Neutrophil (primary cell): Measurements from ENCODE around the gene TGFB1.
A peak's percentile ranks its signal among the peaks of the same experiment; 100 is the strongest.

ENCODE experiments used
- H3K27ac ChIP-seq: fragments of 200-600 bp; sonication (generic); 2 replicates; pipeline ENCODE4 v1.5.1; 2016; ENCODE audit warnings: mild to moderate bottlenecking, moderate library complexity
- H3K27me3 ChIP-seq: fragments of 200-600 bp; sonication (generic); 2 replicates; pipeline ENCODE4 v1.6.0; 2016; ENCODE audit warnings: mild to moderate bottlenecking
- H3K36me3 ChIP-seq: fragments of 200-600 bp; sonication (generic); 2 replicates; pipeline ENCODE4 v1.5.1; 2017
- H3K4me1 ChIP-seq, 2 experiments: fragments of 200-600 bp in 1 of 2; sonication (generic) in 1 of 2; 1 replicate in 1 of 2; 2 replicates in 1 of 2; pipeline versions ENCODE4 v1.5.1 to v1.6.1; 2013 to 2016; ENCODE audit warnings: low read depth in 1 of 2, low read length in 1 of 2, mild to moderate bottlenecking in 1 of 2, moderate library complexity in 1 of 2; ENCODE audit not compliant: control insufficient read depth in 1 of 2, insufficient read depth in 1 of 2
- H3K4me3 ChIP-seq, 2 experiments: fragments of 200-600 bp in 1 of 2; sonication (generic) in 1 of 2; 1 replicate in 1 of 2; 2 replicates in 1 of 2; pipeline ENCODE4 v1.5.1; 2013 to 2016; ENCODE audit warnings: low read depth in 1 of 2, low read length in 1 of 2, mild to moderate bottlenecking in 1 of 2, moderate library complexity in 1 of 2
- H3K9me3 ChIP-seq: fragments of 200-600 bp; sonication (generic); 2 replicates; pipeline ENCODE4 v1.5.1; 2016
- TF ChIP-seq, protein P1 (sequence below): fragments of 200-600 bp; sonication (generic); IDR thresholded peaks from 2 replicates; pipeline ENCODE4 v1.5.1; 2016; ENCODE audit warnings: antibody characterized with exemption

Gene TGFB1

DNA sequence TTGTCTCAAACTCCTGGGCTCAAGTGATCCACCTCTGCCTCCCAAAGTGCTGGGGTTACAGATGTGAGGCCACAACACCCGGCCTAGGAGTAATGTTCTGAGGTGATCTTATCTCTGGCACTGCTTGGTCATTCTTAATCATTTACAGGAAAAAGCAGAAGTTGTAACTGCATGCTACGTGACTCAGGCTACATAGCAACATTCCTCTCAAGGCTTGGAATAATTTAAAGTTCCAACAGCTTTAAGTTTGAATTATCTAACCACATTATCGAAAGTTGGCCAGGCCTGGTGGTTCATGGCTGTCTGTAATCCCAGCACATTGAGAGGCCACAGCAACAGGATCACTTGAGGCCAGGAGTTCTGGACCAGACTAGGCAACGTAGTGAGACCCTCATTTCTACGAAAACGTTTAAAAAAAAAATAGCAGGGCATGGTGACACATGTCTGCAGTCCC, 14.2 kb upstream of the TGFB1 start:
- peak overlapping the region; percentile 38 to 43 for H3K4me3 ChIP-seq
- H3K36me3 ChIP-seq = no peaks in the 10 kb centered on the region
- H3K27ac ChIP-seq = peak overlapping the region; percentile 100
- TF ChIP-seq, protein P1, sequence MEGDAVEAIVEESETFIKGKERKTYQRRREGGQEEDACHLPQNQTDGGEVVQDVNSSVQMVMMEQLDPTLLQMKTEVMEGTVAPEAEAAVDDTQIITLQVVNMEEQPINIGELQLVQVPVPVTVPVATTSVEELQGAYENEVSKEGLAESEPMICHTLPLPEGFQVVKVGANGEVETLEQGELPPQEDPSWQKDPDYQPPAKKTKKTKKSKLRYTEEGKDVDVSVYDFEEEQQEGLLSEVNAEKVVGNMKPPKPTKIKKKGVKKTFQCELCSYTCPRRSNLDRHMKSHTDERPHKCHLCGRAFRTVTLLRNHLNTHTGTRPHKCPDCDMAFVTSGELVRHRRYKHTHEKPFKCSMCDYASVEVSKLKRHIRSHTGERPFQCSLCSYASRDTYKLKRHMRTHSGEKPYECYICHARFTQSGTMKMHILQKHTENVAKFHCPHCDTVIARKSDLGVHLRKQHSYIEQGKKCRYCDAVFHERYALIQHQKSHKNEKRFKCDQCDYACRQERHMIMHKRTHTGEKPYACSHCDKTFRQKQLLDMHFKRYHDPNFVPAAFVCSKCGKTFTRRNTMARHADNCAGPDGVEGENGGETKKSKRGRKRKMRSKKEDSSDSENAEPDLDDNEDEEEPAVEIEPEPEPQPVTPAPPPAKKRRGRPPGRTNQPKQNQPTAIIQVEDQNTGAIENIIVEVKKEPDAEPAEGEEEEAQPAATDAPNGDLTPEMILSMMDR = no peak
- no peaks in the 10 kb centered on the region for H3K9me3 ChIP-seq
- H3K27me3 ChIP-seq = no peaks in the 10 kb centered on the region
- peaks cover 83 to 85% of the 10 kb centered on the region in 2 experiments for H3K4me1 ChIP-seq

DNA sequence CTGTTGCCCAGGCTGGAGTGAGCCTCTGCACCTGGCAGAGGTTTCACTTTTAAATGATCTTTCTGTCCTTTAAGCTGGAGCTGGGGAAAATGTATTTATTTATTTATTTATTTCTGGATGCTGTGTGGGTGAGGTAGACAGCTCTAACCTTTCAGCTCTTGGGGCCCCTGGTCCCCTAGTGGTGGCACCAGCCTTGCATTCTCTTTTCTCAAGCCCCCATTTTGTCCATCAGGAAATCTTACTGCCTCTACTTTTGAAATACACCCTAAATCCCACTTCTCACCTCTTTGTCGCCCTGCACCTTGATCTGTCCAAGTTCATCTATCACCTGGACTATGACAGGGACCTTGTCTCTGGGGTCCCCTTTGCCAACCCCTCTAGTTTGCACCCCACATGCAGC, 12.4 kb upstream of the TGFB1 start:
- Histone ChIP-seq H3K4me3 (peak overlapping the region; percentile 3 to 43), H3K36me3 (no peaks in the 10 kb centered on the region), H3K4me1 (peaks cover 85 to 87% of the 10 kb centered on the region in 2 experiments), H3K27me3 (no peaks in the 10 kb centered on the region), H3K27ac (peak overlapping the region; percentile 100), H3K9me3 (no peaks in the 10 kb centered on the region)
- TF ChIP-seq, protein P1 = no peak

DNA sequence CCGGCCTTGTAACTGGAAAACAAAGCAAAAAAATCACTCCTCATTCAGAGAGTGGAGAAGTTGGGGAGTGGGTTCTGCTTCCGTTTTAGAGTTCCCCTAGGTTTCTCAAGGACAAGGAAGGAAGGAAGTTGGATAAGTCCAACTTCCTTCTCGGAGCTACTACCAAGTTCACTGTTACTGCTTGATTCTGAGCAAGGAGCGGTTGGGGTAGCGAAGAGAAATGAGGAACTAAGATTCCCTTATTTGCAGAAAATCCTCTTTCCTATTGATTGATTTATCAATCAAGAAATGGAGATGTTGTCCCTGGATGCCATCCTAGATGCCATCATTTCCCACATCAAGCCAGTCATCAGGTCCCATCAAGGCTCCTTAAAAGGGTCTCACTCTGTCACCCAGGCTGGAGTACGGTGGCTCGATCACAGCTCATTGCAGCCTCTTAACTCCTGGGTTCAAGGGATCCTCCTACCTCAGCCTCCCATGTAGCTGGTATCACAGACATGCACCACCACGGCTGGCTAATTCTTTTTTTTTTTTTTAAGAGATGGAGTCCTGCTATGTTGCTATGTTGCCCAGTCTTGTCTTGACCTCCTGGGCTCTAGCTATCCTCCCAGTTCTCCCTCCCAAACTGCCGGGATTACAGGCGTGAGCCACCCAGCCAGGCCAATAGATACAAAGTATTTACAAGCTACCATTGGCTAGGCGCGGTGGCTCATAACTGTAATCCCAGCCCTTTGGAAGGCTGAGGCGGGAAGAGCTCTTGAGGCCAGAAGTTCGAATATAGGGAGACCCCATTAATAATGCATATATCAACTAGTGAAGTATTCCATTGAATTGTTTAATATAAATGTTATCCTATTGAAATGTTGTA, 11.0 kb upstream of the TGFB1 start:
- H3K36me3 ChIP-seq = no peaks in the 10 kb centered on the region
- TF ChIP-seq, protein P1 = no peak
- peak overlapping the region; percentile 84 to 87 for H3K4me3 ChIP-seq
- H3K9me3 ChIP-seq = no peaks in the 10 kb centered on the region
- no peaks in the 10 kb centered on the region for H3K27me3 ChIP-seq
- peaks cover 75 to 80% of the 10 kb centered on the region in 2 experiments for H3K4me1 ChIP-seq
- peak overlapping the region; percentile 100 for H3K27ac ChIP-seq

DNA sequence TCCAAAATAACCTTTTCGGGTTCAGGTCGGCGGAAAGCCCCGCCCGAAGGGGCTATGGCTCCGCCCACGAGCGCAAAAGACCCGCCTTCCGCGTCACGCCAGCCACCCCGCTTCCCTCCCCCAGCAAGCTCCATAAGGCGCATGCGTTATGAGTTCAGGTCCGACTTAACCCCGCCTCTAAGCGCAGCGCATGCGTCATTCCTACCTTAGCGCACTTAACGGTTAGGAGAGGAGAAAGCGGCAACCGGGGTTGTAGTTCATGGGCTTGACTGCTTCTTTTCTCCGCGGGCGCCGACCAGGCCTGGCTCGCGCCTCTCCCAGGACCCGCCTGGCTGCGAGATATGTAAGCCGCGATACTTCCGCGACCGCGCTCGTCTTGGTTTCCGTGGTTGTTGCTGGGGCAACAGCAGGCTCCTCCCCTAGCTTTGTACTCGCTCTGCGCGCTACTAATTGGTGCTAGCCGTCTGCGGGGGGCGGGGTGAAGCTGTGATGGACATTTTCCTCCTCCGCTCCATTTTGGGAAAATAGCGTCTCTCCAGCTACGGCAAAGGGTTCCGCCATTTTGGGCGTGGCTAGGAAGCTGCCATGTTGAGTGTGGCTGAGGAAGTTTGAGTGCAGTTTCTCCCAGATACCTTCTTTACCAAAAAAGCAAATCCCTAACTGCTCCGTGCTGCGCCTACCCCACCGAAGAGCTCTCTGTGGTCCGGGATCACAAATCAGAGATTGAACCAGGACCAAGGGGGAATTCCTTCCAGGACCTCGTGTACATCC, 10.2 kb upstream of the TGFB1 start, which contains the start of gene B9D2:
Gene B9D2, minus strand, starts transcription at position 397 of the 771 bp plus-strand sequence. CDS start 630 bp downstream, outside the sequence.
- Histone ChIP-seq H3K36me3 (no peaks in the 10 kb centered on the region), H3K27ac (peak within 1 kb of the TSS; percentile 100), H3K9me3 (no peaks in the 10 kb centered on the region), H3K4me3 (peak within 1 kb of the TSS; percentile 84 to 87), H3K4me1 (peaks cover 69 to 72% of the 10 kb centered on the region in 2 experiments), H3K27me3 (no peaks in the 10 kb centered on the region)
- TF ChIP-seq, protein P1 = peak; percentile 30

DNA sequence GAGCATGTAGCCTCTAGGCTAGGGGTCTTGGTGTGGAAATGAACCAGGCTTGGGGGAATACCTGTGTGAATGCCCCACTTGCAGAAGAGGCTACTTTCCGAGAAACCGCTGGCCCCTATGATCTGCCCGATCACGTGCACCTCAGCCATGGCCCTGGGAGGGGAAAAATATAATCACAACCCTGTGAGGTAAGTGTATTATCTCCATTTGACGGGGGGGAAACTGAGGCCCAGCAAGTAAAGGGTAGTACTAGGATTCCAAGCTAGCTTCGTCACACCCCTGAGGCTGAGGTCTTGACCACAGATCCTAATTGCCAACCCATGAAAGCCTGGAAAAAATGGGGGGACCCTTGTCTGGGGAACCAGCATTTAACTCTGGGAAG, 9.6 kb upstream of the TGFB1 start:
- peaks cover 66 to 68% of the 10 kb centered on the region in 2 experiments for H3K4me1 ChIP-seq
- TF ChIP-seq, protein P1 = no peak
- H3K27ac ChIP-seq = peak overlapping the region; percentile 100
- H3K4me3 ChIP-seq = peak overlapping the region; percentile 84 to 87
- no peaks in the 10 kb centered on the region for H3K27me3 ChIP-seq
- H3K9me3 ChIP-seq = no peaks in the 10 kb centered on the region
- H3K36me3 ChIP-seq = peaks cover under 1% of the 10 kb centered on the region
